Measurements from ENCODE around the gene RRP15. TPM values are rescaled to one million over a fixed set of nuclear protein-coding genes. Genes with fewer than 3 reads are reported as not detected.

The RRP15 gene
- total RNA-seq, 2 experiments from 2014 or later: 12.6 to 13.7 TPM

GRCh38 chr1:218322762-218323161, 37.7 kb downstream of the RRP15 start:
- no peaks in the 10 kb centered on the region for H3K27me3 Mint-ChIP-seq (ENCODE audit: low read depth)
- H3K27ac Mint-ChIP-seq: no peak overlapping the region
- DNase-seq: no peak
- H3K36me3 Mint-ChIP-seq (ENCODE audit: low read depth): peaks cover 25% of the 10 kb centered on the region
- H3K4me3 Mint-ChIP-seq: no peak overlapping the region
- intact Hi-C loops (cut with micrococcal nuclease): no loop called here
- H3K4me1 Mint-ChIP-seq (ENCODE audit: low read depth): no peaks in the 10 kb centered on the region
- CTCF ChIA-PET: interaction anchor here (1.3 kb wide), 1 partner anchor 1063 kb away, joined by 7 read pairs; no protein-coding TSS in a partner anchor
- H3K9me3 Mint-ChIP-seq: no peaks in the 10 kb centered on the region

DNA sequence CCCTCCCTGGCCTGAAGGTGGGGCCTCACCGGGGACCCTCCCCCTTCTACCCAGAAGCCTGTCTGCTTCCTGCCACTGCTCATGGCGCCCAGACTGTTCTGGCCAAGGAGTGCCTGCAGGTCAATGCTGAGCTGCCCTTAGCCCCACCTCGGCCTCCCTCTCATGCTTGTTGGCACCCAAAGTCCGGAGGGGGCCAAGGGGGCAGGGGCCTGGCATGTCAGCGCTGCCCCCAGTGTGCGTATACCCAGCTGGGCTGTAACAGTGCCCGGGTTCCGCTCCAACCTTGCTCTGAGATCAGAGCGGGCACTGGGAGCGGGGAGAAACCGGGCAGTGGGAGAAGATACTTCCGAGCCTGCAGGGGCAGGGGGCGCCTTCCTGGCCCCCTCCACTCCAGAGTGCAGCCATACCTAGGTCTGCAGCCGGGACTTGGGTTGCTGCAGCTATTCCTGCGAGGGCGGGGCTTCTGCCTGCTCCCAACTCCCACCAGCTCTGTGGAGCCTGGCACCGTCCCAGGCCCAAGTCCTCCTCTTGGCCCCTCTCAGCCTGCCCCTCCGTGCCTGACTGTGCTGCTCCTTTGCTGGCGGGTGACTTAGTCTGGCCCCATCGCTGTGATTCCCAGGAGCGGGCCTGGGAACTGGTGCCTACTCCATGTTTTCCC, 38.6 kb downstream of the RRP15 start:
- CTCF ChIA-PET: no interaction called here
- H3K27me3 Mint-ChIP-seq (ENCODE audit: low read depth): no peaks in the 10 kb centered on the region

DNA sequence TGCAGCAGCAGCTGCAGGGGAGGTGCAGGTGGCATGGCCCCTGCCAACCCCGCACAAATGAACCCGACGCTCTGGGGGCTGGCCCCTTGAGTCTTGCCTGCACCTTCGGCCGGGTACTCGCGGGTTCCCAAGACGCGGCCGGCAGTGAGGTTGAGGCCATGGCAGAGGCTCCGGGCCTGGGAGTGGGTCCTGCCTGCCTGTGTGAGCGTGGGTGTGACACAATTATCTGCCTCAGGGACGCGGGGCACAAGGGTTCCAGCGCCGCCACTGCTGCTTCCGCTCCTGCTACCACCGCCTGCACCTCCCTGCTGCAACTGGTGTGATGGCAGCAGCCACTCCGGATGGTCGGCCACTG, 39.1 kb downstream of the RRP15 start:
- CTCF ChIA-PET: no interaction called here
- Mint-ChIP-seq H3K4me1 (ENCODE audit: low read depth) (no peaks in the 10 kb centered on the region), H3K27ac (no peak overlapping the region), H3K36me3 (ENCODE audit: low read depth) (peaks cover 15% of the 10 kb centered on the region), H3K9me3 (no peaks in the 10 kb centered on the region), H3K27me3 (ENCODE audit: low read depth) (no peaks in the 10 kb centered on the region), H3K4me3 (no peak overlapping the region)
- intact Hi-C loops (cut with micrococcal nuclease): no loop called here
- no peak for DNase-seq

More for the DNA sequence above, 38.6 kb downstream of the RRP15 start:
- Mint-ChIP-seq H3K27ac (no peak overlapping the region), H3K4me3 (no peak overlapping the region), H3K36me3 (ENCODE audit: low read depth) (peaks cover 20% of the 10 kb centered on the region), H3K9me3 (no peaks in the 10 kb centered on the region), H3K4me1 (ENCODE audit: low read depth) (no peaks in the 10 kb centered on the region)
- intact Hi-C loops (cut with micrococcal nuclease): no loop called here
- DNase-seq: no peak

- Mint-ChIP-seq H3K9me3 (no peaks in the 10 kb centered on the region), H3K36me3 (ENCODE audit: low read depth) (peaks cover 13% of the 10 kb centered on the region), H3K27ac (no peak overlapping the region), H3K4me1 (ENCODE audit: low read depth) (no peaks in the 10 kb centered on the region), H3K4me3 (no peak overlapping the region), H3K27me3 (ENCODE audit: low read depth) (no peaks in the 10 kb centered on the region)
- DNase-seq: no peak
- intact Hi-C loops (cut with micrococcal nuclease): no loop called here
- CTCF ChIA-PET: interaction anchor here (0.7 to 2.3 kb wide), 5 partner anchors 15 to 264 kb away, joined by 3 to 10 read pairs (median 3); no protein-coding TSS in a partner anchor
These were observed 43.7 kb downstream of the RRP15 start for GRCh38 chr1:218328769-218329168.

DNA sequence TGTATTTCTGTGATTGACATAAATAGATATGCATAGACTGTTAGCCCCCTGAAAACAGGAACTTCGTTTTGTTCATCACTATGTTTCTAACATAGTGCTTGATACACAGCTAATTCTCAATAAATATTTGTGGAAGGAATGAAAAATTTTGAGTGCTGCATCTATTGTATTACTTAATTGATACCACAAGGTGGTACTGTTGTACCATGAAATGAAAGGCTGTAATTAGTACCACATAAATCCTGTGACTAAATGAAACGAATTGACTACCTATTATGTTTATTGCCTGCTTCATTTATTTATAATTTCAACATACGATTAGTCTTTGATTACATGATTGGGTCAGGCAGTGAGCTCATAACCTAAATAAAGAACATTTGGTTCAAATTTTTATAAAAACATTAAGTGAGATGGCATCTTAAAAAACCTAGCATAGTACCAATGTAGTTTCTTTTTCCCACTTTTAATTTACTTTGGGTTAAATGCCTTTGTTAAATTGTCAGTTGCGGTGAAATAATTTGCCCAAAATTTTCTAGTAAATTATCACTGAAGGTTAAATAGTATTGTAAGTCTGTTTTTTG, 45.0 kb downstream of the RRP15 start:
- DNase-seq: no peak
- H3K27ac Mint-ChIP-seq: no peak overlapping the region
- no peaks in the 10 kb centered on the region for H3K27me3 Mint-ChIP-seq (ENCODE audit: low read depth)
- CTCF ChIA-PET: interaction anchor here (0.6 to 2.3 kb wide), 9 partner anchors 13 to 195 kb away, joined by 3 to 10 read pairs (median 4); no protein-coding TSS in a partner anchor
- H3K4me1 Mint-ChIP-seq (ENCODE audit: low read depth): no peaks in the 10 kb centered on the region
- no peaks in the 10 kb centered on the region for H3K9me3 Mint-ChIP-seq
- H3K4me3 Mint-ChIP-seq: no peak overlapping the region
- intact Hi-C loops (cut with micrococcal nuclease): loop anchor here (1.0 to 2.0 kb wide), 4 partner anchors 21 to 1331 kb away; no protein-coding TSS in a partner anchor
- H3K36me3 Mint-ChIP-seq (ENCODE audit: low read depth): peaks cover 16% of the 10 kb centered on the region

DNA sequence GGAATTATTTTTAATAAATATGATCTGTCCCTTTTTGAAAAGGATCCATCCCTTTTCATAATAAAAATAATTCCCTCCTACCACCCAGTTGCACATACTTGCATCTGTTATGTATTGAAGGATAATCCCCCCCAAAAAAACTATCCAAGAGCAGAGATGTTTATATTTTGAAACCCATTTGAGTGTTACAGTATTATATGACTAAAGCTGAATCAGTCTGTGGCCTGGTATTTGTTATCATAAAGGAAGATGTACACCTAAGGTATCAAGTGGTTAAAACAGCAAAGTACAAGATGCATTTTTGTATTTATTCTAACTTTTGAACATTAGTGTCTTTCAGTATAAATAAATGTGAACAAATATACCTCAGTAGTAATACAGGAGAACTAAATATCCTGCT, 47.3 kb downstream of the RRP15 start:
- no peaks in the 10 kb centered on the region for H3K9me3 Mint-ChIP-seq
- intact Hi-C loops (cut with micrococcal nuclease): no loop called here
- H3K4me3 Mint-ChIP-seq: no peak overlapping the region
- peaks cover 15% of the 10 kb centered on the region for H3K36me3 Mint-ChIP-seq (ENCODE audit: low read depth)
- no peak overlapping the region for H3K27ac Mint-ChIP-seq
- H3K27me3 Mint-ChIP-seq (ENCODE audit: low read depth): no peaks in the 10 kb centered on the region
- DNase-seq: no peak
- no peaks in the 10 kb centered on the region for H3K4me1 Mint-ChIP-seq (ENCODE audit: low read depth)
- CTCF ChIA-PET: interaction anchor here (0.7 kb wide), 1 partner anchor 528 kb away, joined by 4 read pairs; no protein-coding TSS in a partner anchor

GRCh38 chr1:218336328-218336727, 51.2 kb downstream of the RRP15 start:
- H3K27ac Mint-ChIP-seq: no peak overlapping the region
- CTCF ChIA-PET: no interaction called here
- peaks cover 19% of the 10 kb centered on the region for H3K36me3 Mint-ChIP-seq (ENCODE audit: low read depth)
- H3K4me3 Mint-ChIP-seq: no peak overlapping the region
- H3K27me3 Mint-ChIP-seq (ENCODE audit: low read depth): peaks cover 4% of the 10 kb centered on the region
- H3K9me3 Mint-ChIP-seq: no peaks in the 10 kb centered on the region
- no peak for DNase-seq
- H3K4me1 Mint-ChIP-seq (ENCODE audit: low read depth): no peaks in the 10 kb centered on the region
- intact Hi-C loops (cut with micrococcal nuclease): loop anchor here (5.0 kb wide), 1 partner anchor 1476 kb away; no protein-coding TSS in a partner anchor

DNA sequence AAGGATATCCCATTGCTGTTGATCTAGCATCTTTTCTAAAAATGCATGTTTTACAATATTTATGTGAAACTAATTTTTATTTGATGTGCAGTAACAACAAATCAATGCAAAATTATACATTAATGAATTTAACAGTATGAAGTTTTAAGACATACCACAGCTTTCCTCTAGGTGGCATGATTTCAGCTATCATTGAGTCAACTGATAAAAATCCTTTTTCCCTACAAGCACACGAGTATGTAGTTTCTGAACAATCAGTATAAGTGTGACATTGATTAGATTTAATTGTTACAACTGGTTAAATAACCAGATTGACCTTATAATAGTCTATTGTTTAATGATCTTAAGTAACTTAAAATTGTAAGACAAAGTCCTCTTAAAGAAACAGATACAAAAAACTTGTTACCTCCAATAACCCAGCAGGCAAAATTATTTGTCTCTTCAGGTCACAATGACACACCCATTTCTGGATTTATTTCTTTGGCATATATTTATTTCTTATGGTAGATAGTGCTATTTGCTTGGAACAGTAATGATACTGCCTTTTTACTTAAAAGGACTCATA, 54.3 kb downstream of the RRP15 start:
- Mint-ChIP-seq H3K4me1 (ENCODE audit: low read depth) (no peaks in the 10 kb centered on the region), H3K9me3 (no peaks in the 10 kb centered on the region), H3K27me3 (ENCODE audit: low read depth) (peaks cover 17% of the 10 kb centered on the region), H3K4me3 (no peak overlapping the region), H3K36me3 (ENCODE audit: low read depth) (peaks cover 15% of the 10 kb centered on the region), H3K27ac (no peak overlapping the region)
- DNase-seq: no peak
- intact Hi-C loops (cut with micrococcal nuclease): loop anchor here (1.0 to 5.0 kb wide), 3 partner anchors 182 to 1473 kb away; no protein-coding TSS in a partner anchor
- CTCF ChIA-PET: interaction anchor here (0.6 to 1.3 kb wide), 9 partner anchors 9 to 216 kb away, joined by 3 to 5 read pairs (median 3); no protein-coding TSS in a partner anchor

- no peak for DNase-seq
- peaks cover 5% of the 10 kb centered on the region for H3K4me1 Mint-ChIP-seq (ENCODE audit: low read depth)
- peaks cover 20% of the 10 kb centered on the region for H3K27me3 Mint-ChIP-seq (ENCODE audit: low read depth)
- CTCF ChIA-PET: interaction anchor here (0.7 kb wide), 1 partner anchor 38 kb away, joined by 3 read pairs; no protein-coding TSS in a partner anchor
- intact Hi-C loops (cut with micrococcal nuclease): no loop called here
- H3K36me3 Mint-ChIP-seq (ENCODE audit: low read depth): peaks cover 12% of the 10 kb centered on the region
- H3K4me3 Mint-ChIP-seq: no peak overlapping the region
- H3K27ac Mint-ChIP-seq: no peak overlapping the region
- H3K9me3 Mint-ChIP-seq: no peaks in the 10 kb centered on the region
These were observed 56.2 kb downstream of the RRP15 start for GRCh38 chr1:218341325-218341724.

DNA sequence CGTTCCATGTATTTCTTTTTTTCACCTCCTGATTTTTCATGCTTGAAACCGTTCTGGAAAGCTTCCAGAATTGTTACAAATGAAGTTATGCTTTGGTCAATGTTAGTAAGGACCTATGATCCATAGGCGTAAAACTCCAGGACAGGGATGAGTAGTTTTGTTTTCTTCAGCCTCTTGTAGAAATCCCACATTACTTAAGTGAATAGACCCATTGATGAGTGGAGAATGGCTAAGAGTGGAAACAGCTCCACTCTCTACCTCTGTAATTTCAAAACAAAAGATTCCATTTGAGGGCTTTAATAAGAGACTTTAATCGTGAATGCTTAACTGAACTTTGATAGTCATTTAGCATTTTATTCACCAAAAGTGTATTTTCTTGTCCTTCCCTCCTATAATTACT, 57.0 kb downstream of the RRP15 start:
- H3K27me3 Mint-ChIP-seq (ENCODE audit: low read depth): peaks cover 27% of the 10 kb centered on the region
- H3K36me3 Mint-ChIP-seq (ENCODE audit: low read depth): peaks cover 10% of the 10 kb centered on the region
- CTCF ChIA-PET: interaction anchor here (0.7 kb wide), 1 partner anchor 38 kb away, joined by 3 read pairs; no protein-coding TSS in a partner anchor
- no peak overlapping the region for H3K4me3 Mint-ChIP-seq
- no peak overlapping the region for H3K27ac Mint-ChIP-seq
- H3K9me3 Mint-ChIP-seq: no peaks in the 10 kb centered on the region
- DNase-seq: no peak
- intact Hi-C loops (cut with micrococcal nuclease): no loop called here
- H3K4me1 Mint-ChIP-seq (ENCODE audit: low read depth): peaks cover 12% of the 10 kb centered on the region

DNA sequence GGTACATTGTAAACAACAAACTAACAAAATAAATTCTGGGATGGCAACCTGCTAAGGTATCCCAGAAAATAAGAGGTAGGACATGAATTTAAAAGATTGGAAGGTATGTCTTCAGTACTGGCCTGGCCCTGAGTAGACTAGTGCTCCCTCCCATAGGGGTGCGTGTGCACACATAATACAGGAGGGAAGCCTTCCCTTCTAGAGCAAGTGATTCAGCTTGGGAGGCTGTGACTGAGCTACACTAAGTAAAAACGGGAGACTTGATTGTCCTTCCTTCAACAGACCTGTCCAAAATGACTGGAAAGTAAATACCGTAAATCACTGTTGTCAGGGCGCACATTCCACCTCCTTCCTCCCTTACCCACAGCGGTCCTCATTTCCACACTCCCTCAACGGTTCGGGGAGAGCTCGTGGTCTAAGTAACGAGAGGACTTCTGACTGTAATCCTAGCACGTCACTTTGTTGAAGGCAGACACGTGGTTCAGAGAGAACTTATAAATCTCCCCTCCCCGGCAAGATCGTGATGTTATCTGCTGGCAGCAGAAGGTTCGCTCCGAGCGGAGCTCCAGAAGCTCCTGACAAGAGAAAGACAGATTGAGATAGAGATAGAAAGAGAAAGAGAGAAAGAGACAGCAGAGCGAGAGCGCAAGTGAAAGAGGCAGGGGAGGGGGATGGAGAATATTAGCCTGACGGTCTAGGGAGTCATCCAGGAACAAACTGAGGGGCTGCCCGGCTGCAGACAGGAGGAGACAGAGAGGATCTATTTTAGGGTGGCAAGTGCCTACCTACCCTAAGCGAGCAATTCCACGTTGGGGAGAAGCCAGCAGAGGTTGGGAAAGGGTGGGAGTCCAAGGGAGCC, 60.0 kb downstream of the RRP15 start, which contains the start of gene TGFB2:
TGFB2 (plus strand) TSS at position 523 of the 859 bp plus-strand sequence. CDS start 1,366 bp downstream, outside the sequence.
- CTCF ChIA-PET: interaction anchor here (0.6 to 1.0 kb wide), 5 partner anchors 32 to 1029 kb away, joined by 3 to 5 read pairs (median 3); no protein-coding TSS in a partner anchor
- Mint-ChIP-seq H3K4me3 (no peak within 1 kb of the TSS), H3K9me3 (no peaks in the 10 kb centered on the region), H3K36me3 (ENCODE audit: low read depth) (peaks cover 10% of the 10 kb centered on the region), H3K4me1 (ENCODE audit: low read depth) (peaks cover 19% of the 10 kb centered on the region), H3K27me3 (ENCODE audit: low read depth) (peaks cover 52% of the 10 kb centered on the region), H3K27ac (no peak within 1 kb of the TSS)
- intact Hi-C loops (cut with micrococcal nuclease): loop anchor here (1.0 to 2.0 kb wide), 3 partner anchors 30 to 830 kb away; no protein-coding TSS in a partner anchor
- DNase-seq: peak; percentile 53
